Mesendoderm (in vitro differentiated cells): Measurements from ENCODE around the gene MDC1.
"Not testable (repeated sequence)": the region's sequence is repeated elsewhere in the genome, so short reads cannot be mapped to it uniquely, and the experiment has no call there.

ENCODE experiments used
- DNase-seq: peaks from one replicate; pipeline ENCODE4 v3.0.0; 2013
- H2AK5ac ChIP-seq: 2 replicates; pipeline ENCODE4 v1.6.1; 2013; ENCODE audit warnings: low read length, inconsistent platforms
- H2BK120ac ChIP-seq: 2 replicates; pipeline ENCODE4 v1.6.1; 2013; ENCODE audit warnings: low read depth, mild to moderate bottlenecking, low read length, moderate library complexity, mixed read lengths
- H2BK15ac ChIP-seq: replicated peaks from 2 replicates; pipeline ENCODE4 v1.6.1; 2013; ENCODE audit warnings: low read depth, mild to moderate bottlenecking, moderate library complexity
- H2BK5ac ChIP-seq: 2 replicates; pipeline ENCODE4 v1.6.1; 2013; ENCODE audit warnings: low read length, inconsistent platforms
- H3K18ac ChIP-seq: 2 replicates; pipeline ENCODE4 v1.6.1; 2013; ENCODE audit warnings: mild to moderate bottlenecking, low read length, mixed read lengths
- H3K23ac ChIP-seq: one replicate; pipeline ENCODE4 v1.6.1; 2013; ENCODE audit warnings: low read length
- H3K27ac ChIP-seq: 2 replicates; pipeline ENCODE4 v1.5.1; 2013; ENCODE audit warnings: low read depth, mild to moderate bottlenecking, inconsistent platforms, low read length, moderate library complexity
- H3K27me3 ChIP-seq: 2 replicates; pipeline ENCODE4 v1.6.1; 2013; ENCODE audit warnings: low read length, control low read depth, mild to moderate bottlenecking, inconsistent platforms; ENCODE audit not compliant: insufficient read depth, poor library complexity
- H3K36me3 ChIP-seq: 2 replicates; pipeline ENCODE4 v1.6.1; 2013; ENCODE audit warnings: low read length, inconsistent platforms; ENCODE audit not compliant: control insufficient read depth, insufficient read depth
- H3K4ac ChIP-seq: one replicate; pipeline ENCODE4 v1.6.1; 2013; ENCODE audit warnings: low read depth, mild to moderate bottlenecking, low read length, moderate library complexity
- H3K4me1 ChIP-seq: 2 replicates; pipeline ENCODE4 v1.6.1; 2013; ENCODE audit warnings: low read depth, low read length, inconsistent platforms; ENCODE audit not compliant: control insufficient read depth
- H3K4me2 ChIP-seq: 2 replicates; pipeline ENCODE4 v1.6.1; 2013; ENCODE audit warnings: low read length
- H3K4me3 ChIP-seq: 2 replicates; pipeline ENCODE4 v1.5.1; 2013; ENCODE audit warnings: mild to moderate bottlenecking, low read length
- H3K56ac ChIP-seq: one replicate; pipeline ENCODE4 v1.6.1; 2013; ENCODE audit warnings: low read length
- H3K79me1 ChIP-seq: 2 replicates; pipeline ENCODE4 v1.6.1; 2013; ENCODE audit warnings: low read length, inconsistent platforms
- H3K79me2 ChIP-seq: 2 replicates; pipeline ENCODE4 v1.6.1; 2013; ENCODE audit warnings: mild to moderate bottlenecking, low read length; ENCODE audit not compliant: control insufficient read depth, insufficient read depth
- H3K9ac ChIP-seq: 2 replicates; pipeline ENCODE4 v1.6.1; 2013; ENCODE audit warnings: low read length, inconsistent platforms
- H4K5ac ChIP-seq: one replicate; pipeline ENCODE4 v1.6.1; 2013; ENCODE audit warnings: low read length
- H4K8ac ChIP-seq: one replicate; pipeline ENCODE4 v1.6.1; 2013; ENCODE audit warnings: low read depth, mild to moderate bottlenecking, control low read depth, low read length, moderate library complexity
- WGBS: extraction: QIAGEN DNeasy Blood & Tissue Kit; methylation state at CpG from one replicate; pipeline ENCODE4 v1.1.7; 2013; ENCODE audit warnings: low lambda C conversion rate, missing lambda C conversion rate; ENCODE audit not compliant: insufficient coverage; ENCODE audit errors: extremely low coverage; 5-methylcytosine and 5-hydroxymethylcytosine counted together

Gene MDC1

DNA sequence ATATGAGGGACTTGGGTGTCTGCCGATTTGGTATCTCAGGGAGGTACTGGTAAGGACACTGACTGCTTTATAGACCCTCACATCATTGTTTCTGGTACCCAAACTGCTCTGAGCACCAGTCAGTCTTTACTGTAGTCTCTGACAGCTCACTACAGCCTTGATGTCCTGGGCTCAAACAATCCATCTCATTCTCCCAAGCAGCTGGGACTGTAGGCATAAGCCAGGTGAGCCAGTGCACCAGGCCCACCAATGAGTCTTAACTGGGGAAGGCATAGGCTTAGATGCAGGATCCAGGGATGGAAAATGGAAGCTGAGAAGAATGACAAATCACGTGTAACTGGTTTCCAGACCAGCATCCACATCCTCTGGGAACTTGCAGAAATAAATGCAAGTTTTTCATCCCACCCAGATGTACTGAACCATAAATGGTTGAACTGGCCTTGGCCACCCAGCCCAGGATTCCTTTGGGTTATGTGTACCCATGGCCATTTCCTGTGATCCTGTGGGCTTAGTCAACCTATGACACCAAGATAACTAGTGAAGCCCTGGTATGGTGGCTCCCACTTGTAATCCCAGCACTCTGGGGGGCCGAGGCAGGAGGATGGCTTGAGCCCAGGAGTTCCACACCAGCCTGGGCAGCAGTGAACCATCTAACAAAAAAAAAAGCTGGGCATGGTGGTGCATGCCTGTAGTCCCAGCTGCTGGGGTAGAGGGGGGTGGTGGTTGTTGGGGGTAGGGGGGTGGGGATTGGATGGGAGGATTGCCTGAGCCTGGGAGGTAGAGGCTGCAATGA, 8.8 kb upstream of the MDC1 start:
- Histone ChIP-seq H2BK15ac (no peak overlapping the region), H3K79me1 (no peaks in the 10 kb centered on the region), H4K5ac (no peak overlapping the region), H3K4me2 (no peak overlapping the region), H2AK5ac (no peak overlapping the region), H3K4me1 (no peaks in the 10 kb centered on the region), H4K8ac (no peak overlapping the region), H3K36me3 (peaks cover 23% of the 10 kb centered on the region), H3K18ac (no peak overlapping the region), H3K4ac (no peak overlapping the region), H3K9ac (no peak overlapping the region), H3K79me2 (peaks cover 30% of the 10 kb centered on the region), H3K27me3 (no peaks in the 10 kb centered on the region), H2BK5ac (no peak overlapping the region), H3K27ac (no peak overlapping the region), H3K23ac (no peak overlapping the region), H2BK120ac (no peak overlapping the region), H3K56ac (no peak overlapping the region), H3K4me3 (no peak overlapping the region)
- no CpG with 5 or more reads among the region's 3 CpGs for WGBS
- peak; percentile 77 for DNase-seq

DNA sequence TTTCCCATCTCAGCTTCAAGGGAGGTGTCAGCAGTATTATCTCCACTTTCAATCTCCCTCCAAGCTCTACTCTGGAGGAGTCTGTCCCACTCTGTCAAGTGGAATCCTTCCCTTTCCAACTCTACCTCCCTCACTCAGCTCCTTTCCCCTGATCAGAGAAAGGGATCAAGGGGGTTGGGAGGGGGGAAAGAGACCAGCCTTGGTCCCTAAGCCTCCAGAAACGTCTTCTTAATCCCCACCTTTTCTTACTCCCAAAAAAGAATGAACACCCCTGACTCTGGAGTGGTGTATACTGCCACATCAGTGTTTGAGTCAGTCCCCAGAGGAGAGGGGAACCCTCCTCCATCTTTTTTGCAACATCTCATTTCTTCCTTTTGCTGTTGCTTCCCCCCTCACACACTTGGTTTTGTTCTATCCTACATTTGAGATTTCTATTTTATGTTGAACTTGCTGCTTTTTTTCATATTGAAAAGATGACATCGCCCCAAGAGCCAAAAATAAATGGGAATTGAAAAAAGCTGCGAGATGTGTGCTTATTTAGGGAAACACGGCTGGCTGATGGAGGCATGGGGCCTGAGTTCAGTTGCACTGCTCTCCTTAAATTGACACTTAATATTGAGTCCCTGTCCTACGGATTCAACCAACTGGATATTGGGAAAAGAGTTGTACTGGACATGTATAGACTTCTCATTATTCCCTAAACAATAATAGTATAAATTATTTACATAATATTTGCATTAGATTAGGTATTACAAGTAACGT, 8.0 kb upstream of the MDC1 start:
- DNase-seq: no peak
- H2AK5ac ChIP-seq: no peak overlapping the region
- no peak overlapping the region for H3K4me2 ChIP-seq
- H2BK5ac ChIP-seq: no peak overlapping the region
- peaks cover 37% of the 10 kb centered on the region for H3K79me2 ChIP-seq
- no peaks in the 10 kb centered on the region for H3K79me1 ChIP-seq
- H3K9ac ChIP-seq: no peak overlapping the region
- H2BK120ac ChIP-seq: no peak overlapping the region
- WGBS: no CpG with 5 or more reads among the region's 6 CpGs
- no peak overlapping the region for H3K27ac ChIP-seq
- no peak overlapping the region for H3K4ac ChIP-seq
- H3K4me3 ChIP-seq: no peak overlapping the region
- no peak overlapping the region for H4K8ac ChIP-seq
- H3K27me3 ChIP-seq: no peaks in the 10 kb centered on the region
- H3K18ac ChIP-seq: no peak overlapping the region
- peaks cover 23% of the 10 kb centered on the region for H3K36me3 ChIP-seq
- H3K4me1 ChIP-seq: no peaks in the 10 kb centered on the region
- H3K23ac ChIP-seq: no peak overlapping the region
- H2BK15ac ChIP-seq: no peak overlapping the region
- no peak overlapping the region for H4K5ac ChIP-seq
- H3K56ac ChIP-seq: no peak overlapping the region

DNA sequence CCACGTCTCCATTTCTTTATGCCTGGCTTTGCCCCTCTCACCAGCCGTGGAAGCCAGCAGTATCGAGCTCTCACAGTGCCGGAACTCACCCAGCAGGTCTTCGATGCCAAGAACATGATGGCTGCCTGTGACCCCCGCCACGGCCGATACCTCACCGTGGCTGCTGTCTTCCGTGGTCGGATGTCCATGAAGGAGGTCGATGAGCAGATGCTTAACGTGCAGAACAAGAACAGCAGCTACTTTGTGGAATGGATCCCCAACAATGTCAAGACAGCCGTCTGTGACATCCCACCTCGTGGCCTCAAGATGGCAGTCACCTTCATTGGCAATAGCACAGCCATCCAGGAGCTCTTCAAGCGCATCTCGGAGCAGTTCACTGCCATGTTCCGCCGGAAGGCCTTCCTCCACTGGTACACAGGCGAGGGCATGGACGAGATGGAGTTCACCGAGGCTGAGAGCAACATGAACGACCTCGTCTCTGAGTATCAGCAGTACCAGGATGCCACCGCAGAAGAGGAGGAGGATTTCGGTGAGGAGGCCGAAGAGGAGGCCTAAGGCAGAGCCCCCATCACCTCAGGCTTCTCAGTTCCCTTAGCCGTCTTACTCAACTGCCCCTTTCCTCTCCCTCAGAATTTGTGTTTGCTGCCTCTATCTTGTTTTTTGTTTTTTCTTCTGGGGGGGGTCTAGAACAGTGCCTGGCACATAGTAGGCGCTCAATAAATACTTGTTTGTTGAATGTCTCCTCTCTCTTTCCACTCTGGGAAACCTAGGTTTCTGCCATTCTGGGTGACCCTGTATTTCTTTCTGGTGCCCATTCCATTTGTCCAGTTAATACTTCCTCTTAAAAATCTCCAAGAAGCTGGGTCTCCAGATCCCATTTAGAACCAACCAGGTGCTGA, 7.0 kb upstream of the MDC1 start:
- H4K5ac ChIP-seq, H3K79me1 ChIP-seq, H3K4me3 ChIP-seq, H2BK5ac ChIP-seq, H3K27ac ChIP-seq, H2BK15ac ChIP-seq, H3K4me2 ChIP-seq, H3K4me1 ChIP-seq, H3K4ac ChIP-seq, H4K8ac ChIP-seq, H2BK120ac ChIP-seq, H3K27me3 ChIP-seq, H3K18ac ChIP-seq, H2AK5ac ChIP-seq, DNase-seq, H3K23ac ChIP-seq: not testable (repeated sequence)
- no CpG with 5 or more reads among the region's 29 CpGs for WGBS
- peaks cover 21% of the 10 kb centered on the region for H3K36me3 ChIP-seq
- H3K56ac ChIP-seq: peak overlapping the region; percentile 46
- H3K79me2 ChIP-seq: peaks cover 37% of the 10 kb centered on the region
- H3K9ac ChIP-seq: peak overlapping the region; percentile 20

DNA sequence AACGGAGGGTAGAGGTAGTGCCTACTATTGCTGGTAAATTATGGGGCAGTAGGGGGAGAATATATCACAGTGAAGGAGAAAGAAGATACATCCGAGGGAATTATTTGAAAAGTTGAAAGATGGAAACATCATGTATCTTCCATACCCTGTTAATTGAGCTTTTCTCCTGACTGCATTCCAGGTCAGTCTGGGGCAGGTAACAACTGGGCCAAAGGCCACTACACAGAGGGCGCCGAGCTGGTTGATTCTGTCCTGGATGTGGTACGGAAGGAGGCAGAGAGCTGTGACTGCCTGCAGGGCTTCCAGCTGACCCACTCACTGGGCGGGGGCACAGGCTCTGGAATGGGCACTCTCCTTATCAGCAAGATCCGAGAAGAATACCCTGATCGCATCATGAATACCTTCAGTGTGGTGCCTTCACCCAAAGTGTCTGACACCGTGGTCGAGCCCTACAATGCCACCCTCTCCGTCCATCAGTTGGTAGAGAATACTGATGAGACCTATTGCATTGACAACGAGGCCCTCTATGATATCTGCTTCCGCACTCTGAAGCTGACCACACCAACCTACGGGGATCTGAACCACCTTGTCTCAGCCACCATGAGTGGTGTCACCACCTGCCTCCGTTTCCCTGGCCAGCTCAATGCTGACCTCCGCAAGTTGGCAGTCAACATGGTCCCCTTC, 6.2 kb upstream of the MDC1 start:
- not testable (repeated sequence) for H3K4me3 ChIP-seq, H3K79me1 ChIP-seq, H3K27ac ChIP-seq

More for the DNA sequence above, 6.2 kb upstream of the MDC1 start:
- not testable (repeated sequence) for H3K27me3 ChIP-seq, H2BK5ac ChIP-seq, H2BK120ac ChIP-seq, H4K5ac ChIP-seq, H3K4me1 ChIP-seq, H2AK5ac ChIP-seq, H2BK15ac ChIP-seq, H3K4ac ChIP-seq, DNase-seq, H3K18ac ChIP-seq, H3K23ac ChIP-seq, H4K8ac ChIP-seq
- Histone ChIP-seq H3K4me2 (peak overlapping the region; percentile 9), H3K56ac (peak overlapping the region; percentile 2), H3K79me2 (peaks cover 37% of the 10 kb centered on the region), H3K9ac (peak overlapping the region; percentile 99), H3K36me3 (peaks cover 21% of the 10 kb centered on the region)
- WGBS: 100% methylated on average over 1 of the region's 16 CpGs
